Epidermal melanocyte (primary cell): ENCODE data around the gene KLK8.
"Not testable (repeated sequence)": the region's sequence is repeated elsewhere in the genome, so short reads cannot be mapped to it uniquely, and the experiment has no call there.

Experiments
- DNase-seq: peaks from one replicate; pipeline ENCODE4 v3.0.0; 2011; ENCODE audit warnings: low spot score; ENCODE audit not compliant: insufficient read length

Gene KLK8

DNA sequence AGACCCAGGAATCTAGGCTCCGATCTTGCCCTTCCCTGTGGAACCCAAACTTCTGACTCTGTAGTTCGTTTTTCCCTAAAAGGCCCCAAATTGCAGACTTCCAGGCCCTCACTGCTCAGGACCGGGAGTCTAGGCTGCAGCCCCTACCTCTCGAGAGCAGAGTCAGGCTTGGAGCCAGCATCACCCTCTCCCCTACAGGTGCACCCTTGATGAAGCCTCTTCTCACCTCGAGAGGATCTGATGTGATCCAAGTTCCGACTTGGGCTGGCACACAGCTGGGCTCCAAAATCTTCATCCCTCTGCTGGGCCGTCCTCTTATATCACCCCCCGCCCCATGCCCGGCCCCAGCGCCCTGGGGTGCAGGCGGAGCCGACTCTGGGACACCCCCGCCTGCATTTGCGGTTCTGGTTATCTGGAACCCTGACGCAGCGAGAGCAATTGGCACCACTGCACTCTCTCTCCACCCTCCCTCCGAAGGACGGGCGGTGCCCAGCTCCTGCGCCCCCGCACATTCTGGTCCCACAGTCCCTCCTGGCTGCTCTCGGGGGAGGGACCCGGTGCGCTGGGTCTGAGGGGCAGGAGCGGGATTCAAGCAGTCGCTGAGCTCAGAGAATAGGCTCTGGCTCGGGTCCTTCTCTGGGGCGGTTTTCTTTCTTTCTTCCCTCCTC, 17.6 kb downstream of the KLK8 start, which contains the start of gene KLK7:
Gene KLK7 (minus strand): TSS at position 293 of the 668 bp plus-strand sequence. CDS start 1,518 bp downstream, outside the sequence.
- DNase-seq: no peak

GRCh38 chr19:50982186-50982585, 19.2 kb downstream of the KLK8 start:
- DNase-seq: no peak

- DNase-seq: no peak
Measured at GRCh38 chr19:50981587-50982146, 19.7 kb downstream of the KLK8 start.

DNA sequence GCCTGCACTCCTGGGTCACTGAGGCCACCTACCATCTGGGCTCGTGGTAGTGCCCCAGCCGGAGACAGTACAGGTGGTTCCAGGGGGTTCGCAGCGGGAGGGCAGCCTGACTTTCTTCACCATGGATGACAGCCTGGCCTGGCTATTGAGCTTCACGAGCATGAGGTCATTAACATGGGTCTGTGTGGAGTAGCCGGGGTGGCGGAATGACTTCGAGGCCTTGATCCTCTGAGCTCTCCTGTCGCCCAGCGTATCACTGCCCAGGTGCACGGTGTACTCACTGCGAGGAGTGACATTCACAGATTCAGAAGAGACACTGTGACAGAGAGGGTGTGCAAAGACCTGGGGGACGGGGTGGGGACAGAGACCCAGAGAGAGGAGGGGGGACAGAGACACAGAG, 21.2 kb downstream of the KLK8 start:
- DNase-seq: no peak

- DNase-seq: no peak
Measured at GRCh38 chr19:50979758-50980157, 21.6 kb downstream of the KLK8 start.

- DNase-seq: no peak
Measured at GRCh38 chr19:50978772-50979390, 22.5 kb downstream of the KLK8 start.

GRCh38 chr19:50977626-50978025, 23.8 kb downstream of the KLK8 start:
- DNase-seq: no peak

- DNase-seq: no peak
Measured at GRCh38 chr19:50975766-50976165, 25.6 kb downstream of the KLK8 start.

DNA sequence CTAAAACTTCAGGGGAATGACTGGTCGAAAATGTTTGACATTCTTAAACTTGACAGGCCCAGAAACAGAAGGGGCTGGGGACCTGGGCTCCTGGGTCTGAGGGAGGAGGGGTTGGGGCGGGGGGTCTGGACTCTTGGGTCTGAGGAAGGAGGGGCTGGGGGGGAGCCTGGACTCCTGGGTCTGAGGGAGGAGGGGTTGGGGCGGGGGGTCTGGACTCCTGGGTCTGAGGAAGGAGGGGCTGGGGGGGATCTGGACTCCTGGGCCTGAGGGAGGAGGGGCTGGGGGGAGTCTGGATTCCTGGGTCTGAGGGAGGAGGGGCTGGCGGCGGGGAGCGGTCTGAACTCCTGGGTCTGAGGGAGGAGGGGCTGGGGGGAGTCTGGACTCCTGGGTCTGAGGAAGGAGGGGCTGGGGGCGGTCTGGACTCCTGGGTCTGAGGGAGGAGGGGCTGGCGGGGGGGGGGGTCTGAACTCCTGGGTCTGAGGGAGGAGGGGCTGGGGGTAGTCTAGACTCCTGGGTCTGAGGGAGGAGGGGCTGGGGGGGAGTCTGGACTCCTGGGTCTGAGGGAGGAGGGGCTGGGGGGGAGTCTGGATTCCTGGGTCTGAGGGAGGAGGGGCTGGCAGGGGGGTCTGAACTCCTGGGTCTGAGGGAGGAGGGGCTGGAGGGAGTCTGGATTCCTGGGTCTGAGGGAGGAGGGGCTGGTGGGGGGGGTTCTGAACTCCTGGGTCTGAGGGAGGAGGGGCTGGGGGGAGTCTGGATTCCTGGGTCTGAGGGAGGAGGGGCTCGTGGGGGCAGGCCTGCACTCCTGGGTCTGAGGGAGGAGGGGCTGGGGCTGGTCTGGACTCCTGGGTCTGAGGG, 26.5 kb downstream of the KLK8 start:
- no peak for DNase-seq

- no peak for DNase-seq
Measured at GRCh38 chr19:50972795-50973376, 28.5 kb downstream of the KLK8 start.

- DNase-seq: not testable (repeated sequence)
Measured at GRCh38 chr19:50969810-50970209, 31.6 kb downstream of the KLK8 start.

- no peak for DNase-seq
Measured at GRCh38 chr19:50969413-50969760, 32.0 kb downstream of the KLK8 start, which contains the start of gene KLK6. KLK6 (minus strand) TSS chr19:50969591; CDS start chr19:50968104, 1,487 bp downstream.

DNA sequence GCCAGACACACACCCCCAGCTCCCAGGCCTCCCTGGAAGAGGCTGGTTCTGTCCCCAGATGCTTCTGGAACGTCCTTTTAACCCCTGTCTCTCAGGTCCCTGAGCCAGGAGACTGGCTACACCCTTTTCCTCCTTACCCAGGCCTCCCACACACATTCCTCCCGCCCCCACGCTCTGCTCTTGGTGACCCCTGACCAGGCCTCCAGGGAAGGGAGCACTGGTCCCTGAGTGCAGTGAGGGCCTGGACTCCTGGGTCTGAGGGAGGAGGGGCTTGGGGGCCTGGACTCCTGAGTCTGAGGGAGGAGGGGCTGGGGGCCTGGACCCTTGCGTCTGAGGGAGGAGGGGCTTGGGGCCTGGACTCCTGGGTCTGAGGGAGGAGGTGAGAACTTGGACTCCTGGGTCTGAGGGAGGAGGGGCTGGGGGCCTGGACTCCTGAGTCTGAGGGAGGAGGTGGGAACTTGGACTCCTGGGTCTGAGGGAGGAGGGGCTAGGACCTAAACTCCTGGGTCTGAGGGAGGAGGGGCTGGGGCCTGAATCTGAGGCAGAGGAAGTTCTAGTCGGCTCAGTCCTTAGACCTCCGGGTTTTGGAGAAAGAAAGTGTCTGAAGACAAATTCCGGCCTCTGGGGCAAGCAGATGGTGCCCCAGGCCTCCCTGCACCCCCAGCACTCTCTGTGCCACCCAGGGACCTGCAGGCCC, 32.5 kb downstream of the KLK8 start:
- DNase-seq: no peak

DNA sequence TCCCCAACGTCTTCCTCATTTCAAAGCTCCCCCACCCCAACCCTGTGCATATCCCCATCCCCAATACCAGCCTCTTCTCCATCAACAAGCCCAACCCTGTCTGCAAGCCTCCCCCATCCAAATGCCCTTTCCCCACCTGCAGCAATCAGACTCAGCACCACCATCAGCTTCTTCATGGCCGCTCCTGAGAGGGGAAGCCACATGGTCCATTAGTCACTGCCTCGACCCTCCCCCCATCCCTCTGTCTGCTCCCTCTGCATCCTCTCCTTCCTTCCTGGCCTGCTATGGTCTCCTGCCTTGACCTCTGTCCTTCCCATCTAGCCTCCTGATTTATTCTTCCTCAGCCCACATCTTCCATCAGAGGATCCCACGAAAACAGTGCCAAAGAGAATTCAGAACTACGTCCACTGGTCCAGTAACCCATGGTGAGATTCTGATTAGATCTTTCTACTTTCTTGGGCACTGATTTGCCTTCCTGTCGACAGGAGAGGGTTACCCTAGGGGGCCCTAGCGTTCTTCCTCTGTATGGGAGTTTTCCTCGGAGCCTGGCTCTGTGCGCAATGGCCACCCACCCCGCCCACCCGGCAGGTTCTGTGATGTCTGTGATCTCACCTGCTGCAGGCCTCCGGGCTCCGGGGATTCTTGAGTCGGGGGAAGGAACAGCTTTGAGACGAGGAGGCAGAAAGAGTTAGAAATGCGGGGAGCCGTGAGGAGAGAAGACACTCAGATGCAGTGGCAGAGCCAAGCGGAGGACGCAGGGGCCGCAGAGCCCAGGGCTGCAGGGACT, 33.3 kb downstream of the KLK8 start:
- no peak for DNase-seq

GRCh38 chr19:50964266-50964665, 37.1 kb downstream of the KLK8 start:
- DNase-seq: no peak

- DNase-seq: no peak
Measured at GRCh38 chr19:50963381-50963780, 38.0 kb downstream of the KLK8 start.

DNA sequence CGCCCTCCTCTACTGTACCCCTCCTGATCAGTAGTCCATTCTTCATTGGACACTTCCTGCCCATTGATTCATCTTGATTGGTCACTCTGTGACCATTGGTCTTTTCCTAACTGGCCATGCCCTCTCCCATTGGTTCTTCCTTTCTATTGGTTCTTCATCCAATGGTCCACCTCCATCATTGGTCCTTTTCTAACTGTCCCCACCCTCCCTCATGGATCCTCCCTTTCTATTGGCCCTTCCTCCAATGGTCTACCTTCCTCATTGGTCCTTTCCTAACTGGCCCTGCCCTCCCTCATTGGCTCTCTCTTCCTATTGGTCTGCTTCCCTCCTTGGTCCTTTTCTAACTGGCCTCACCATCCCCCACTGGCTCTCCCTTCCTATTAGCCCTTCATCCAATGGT, 39.2 kb downstream of the KLK8 start:
- DNase-seq: no peak

DNA sequence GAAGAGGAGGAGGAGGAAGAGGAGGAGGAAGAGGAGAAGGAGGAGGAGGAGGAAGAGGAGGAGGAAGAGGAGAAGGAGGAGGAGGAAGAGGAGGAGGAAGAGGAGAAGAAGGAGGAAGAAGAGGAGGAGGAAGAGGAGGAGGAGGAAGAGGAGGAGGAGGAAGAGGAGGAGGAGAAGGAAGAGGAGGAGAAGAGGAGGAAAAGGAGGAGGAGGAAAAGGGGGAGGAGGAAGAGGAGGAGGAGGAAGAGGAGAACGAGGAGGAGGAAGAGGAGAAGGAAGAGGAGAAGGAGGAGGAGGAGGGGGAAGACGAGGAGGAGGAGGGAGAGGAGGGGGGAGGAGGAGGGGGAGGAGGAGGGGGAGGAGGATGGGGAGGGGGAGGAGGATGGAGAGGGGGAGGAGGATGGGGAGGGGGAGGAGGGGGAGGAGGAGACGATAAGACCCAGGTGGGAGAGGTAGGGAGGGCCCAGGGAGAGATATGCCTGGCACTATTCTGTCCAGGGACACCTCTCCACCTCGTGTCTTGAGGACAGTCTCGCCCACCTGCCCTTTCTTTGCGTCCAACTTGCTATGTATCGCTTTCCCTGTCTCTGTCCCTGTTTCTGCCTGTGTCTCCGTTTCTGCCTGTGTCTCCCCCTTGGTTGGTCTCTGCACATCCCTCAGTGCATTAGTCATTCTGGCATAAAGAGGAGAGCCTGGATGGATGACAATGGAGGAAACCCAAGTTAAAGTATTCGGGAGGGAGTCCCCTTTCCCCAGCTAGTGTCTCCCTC, 41.5 kb downstream of the KLK8 start:
- DNase-seq: no peak

- no peak for DNase-seq
Measured at GRCh38 chr19:50957587-50957986, 43.8 kb downstream of the KLK8 start.
